Panc1 (cell line): ENCODE data around the gene PLAAT2.
"Not testable (repeated sequence)": the region's sequence is repeated elsewhere in the genome, so short reads cannot be mapped to it uniquely, and the experiment has no call there.

Source experiments
- CTCF ChIP-seq: fragments of 450-650 bp; IDR thresholded peaks from 2 replicates; pipeline ENCODE4 v1.5.1; 2017; ENCODE audit warnings: mild to moderate bottlenecking
- REST ChIP-seq, 2 experiments: IDR thresholded peaks; 2 replicates each; pipeline ENCODE4 v1.6.1; 2011 to 2012; ENCODE audit warnings: low read depth in 2 of 2, control low read depth in 1 of 2, low read length in 1 of 2, mild to moderate bottlenecking in 1 of 2, moderate library complexity in 1 of 2; ENCODE audit not compliant: insufficient read depth in 1 of 2

GRCh38 chr11:63578882-63579281 lies 15.7 kb upstream of the PLAAT2 start:
- TF ChIP-seq CTCF; REST (IDR thresholded peaks at IDR 0.05; ENCODE audit: insufficient read depth in 1 of 2, low read depth in 2 of 2, low read length in 1 of 2): not testable (repeated sequence)
